K562 (cell line): Measurements from ENCODE around the gene C2CD2. TPM values are rescaled to one million over a fixed set of nuclear protein-coding genes. Genes with fewer than 3 reads are reported as not detected.
A peak's percentile ranks its signal among the peaks of the same experiment; 100 is the strongest.

ENCODE experiments used
- BRD4 ChIP-seq: fragments of 200-600 bp; sonication (generic); IDR thresholded peaks from 2 replicates; pipeline ENCODE4 v1.6.1; 2017; ENCODE audit warnings: inconsistent platforms
- DDX20 ChIP-seq: fragments of 450-650 bp; IDR thresholded peaks from 2 replicates; pipeline ENCODE4 v1.6.1; 2016; ENCODE audit warnings: missing genetic modification characterization, low read depth, mild to moderate bottlenecking, missing compliant biosample characterization, moderate library complexity
- ELF2 ChIP-seq: fragments of 250-450 bp; sonication (Bioruptor Pico); IDR thresholded peaks from 2 replicates; pipeline ENCODE4 v1.5.0; 2021; ENCODE audit warnings: mild to moderate bottlenecking
- ELF4 ChIP-seq: fragments of 450-650 bp; formaldehyde crosslinking; IDR thresholded peaks from 2 replicates; pipeline ENCODE4 v1.4.0; 2022; ENCODE audit warnings: missing genetic modification characterization
- EWSR1 ChIP-seq: fragments of 450-650 bp; IDR thresholded peaks from 2 replicates; pipeline ENCODE4 v1.6.1; 2018; ENCODE audit warnings: borderline replicate concordance, mild to moderate bottlenecking, low read depth, moderate library complexity; ENCODE audit not compliant: partially characterized antibody
- FUS ChIP-seq: fragments of 200-400 bp; formaldehyde crosslinking; optimal IDR thresholded peaks from 2 replicates; pipeline ENCODE3; 2017; ENCODE audit warnings: low read depth, low read length
- IFI16 ChIP-seq: fragments of 250-450 bp; sonication (Bioruptor Pico); IDR thresholded peaks from 2 replicates; pipeline ENCODE4 v2.1.2; 2022; ENCODE audit warnings: mild to moderate bottlenecking, inconsistent platforms
- ILK ChIP-seq: fragments of 450-650 bp; IDR thresholded peaks from 2 replicates; pipeline ENCODE4 v1.6.1; 2016; ENCODE audit warnings: missing genetic modification characterization, low read depth, mild to moderate bottlenecking, missing compliant biosample characterization, moderate library complexity, borderline replicate concordance
- LARP7 ChIP-seq: fragments of 450-650 bp; IDR thresholded peaks from 2 replicates; pipeline ENCODE4 v1.6.1; 2016
- MBD2 ChIP-seq: sonication (generic); IDR thresholded peaks from 2 replicates; pipeline ENCODE4 v1.6.1; 2016; ENCODE audit warnings: low read depth, borderline replicate concordance
- NUFIP1 ChIP-seq: fragments of 450-650 bp; IDR thresholded peaks from 2 replicates; pipeline ENCODE4 v1.6.1; 2018; ENCODE audit not compliant: partially characterized antibody
- SIN3A ChIP-seq, 2 experiments: fragments of 150-350 bp in 1 of 2; IDR thresholded peaks; 2 replicates each; pipeline ENCODE4 v1.6.1; 2011 to 2016; ENCODE audit warnings: borderline replicate concordance in 2 of 2, low read depth in 2 of 2, low read length in 2 of 2, mild to moderate bottlenecking in 2 of 2, moderate library complexity in 2 of 2; ENCODE audit not compliant: control insufficient read depth in 1 of 2
- SRSF7 ChIP-seq: fragments of 200-400 bp; formaldehyde crosslinking; optimal IDR thresholded peaks from 2 replicates; pipeline ENCODE3; 2017; ENCODE audit warnings: mild to moderate bottlenecking, low read depth, low read length
- ZNF174 ChIP-seq: fragments of 250-450 bp; sonication (Bioruptor Pico); IDR thresholded peaks from 2 replicates; pipeline ENCODE4 v1.4.0; 2020; ENCODE audit warnings: mild to moderate bottlenecking
- ZNF217 ChIP-seq: sonication (generic); formaldehyde crosslinking; IDR thresholded peaks from 2 replicates; pipeline ENCODE4 v1.8.0; 2022; ENCODE audit warnings: mild to moderate bottlenecking, missing genetic modification reagents
- ZNF224 ChIP-seq: sonication (generic); formaldehyde crosslinking; IDR thresholded peaks from 2 replicates; pipeline ENCODE4 v1.8.0; 2022; ENCODE audit warnings: mild to moderate bottlenecking, missing genetic modification reagents
- ZNF3 ChIP-seq: fragments of 250-450 bp; sonication (Bioruptor Pico); IDR thresholded peaks from 2 replicates; pipeline ENCODE4 v1.5.0; 2021; ENCODE audit warnings: mild to moderate bottlenecking, moderate library complexity
- ZNF561 ChIP-seq: fragments of 450-650 bp; formaldehyde crosslinking; conservative IDR thresholded peaks from 2 replicates; pipeline ENCODE4 v1.4.0; 2020; ENCODE audit warnings: mild to moderate bottlenecking, moderate library complexity
- ZNF589 ChIP-seq: fragments of 200-800 bp; sonication (Bioruptor generic); IDR thresholded peaks from 2 replicates; pipeline ENCODE4 v1.6.1; 2016; ENCODE audit warnings: low read depth, missing genetic modification characterization, missing compliant biosample characterization
- polyA plus RNA-seq, 8 experiments: library from polyadenylated mRNA; depleted of rRNA in 4 of 8; stranded (reverse) in 5 of 8; unstranded in 3 of 8; fragments of >200 nt; fragmentation: Nextera tagmentation in 2 of 8; fragmentation: Illumina TruSeq in 1 of 8; extraction: Ambion mirVana in 2 of 8; extraction: Trizol in 1 of 8; gene quantifications; 2 replicates each; pipeline versions ENCODE4 v1.2.1 to v1.2.3, GENCODE V29; 2011 to 2014; ENCODE audit warnings: inconsistent platforms in 1 of 8, missing spikeins in 1 of 8
- total RNA-seq, 7 experiments: library from RNA; depleted of rRNA in 6 of 7; stranded (reverse); fragments of >200 nt in 6 of 7; fragmentation: Illumina TruSeq in 2 of 7; extraction: Trizol in 2 of 7; gene quantifications; 2 replicates each; pipeline versions ENCODE4 v1.2.1 to v1.2.3, GENCODE V29; 2011 to 2021; ENCODE audit warnings: low replicate concordance in 1 of 7
- TF ChIP-seq, protein P1 (sequence below): fragments of 250-450 bp; sonication (Bioruptor Pico); IDR thresholded peaks from 2 replicates; pipeline ENCODE4 v1.5.0; 2020; ENCODE audit warnings: mild to moderate bottlenecking, borderline replicate concordance
- TF ChIP-seq, protein P2 (sequence below): sonication (generic); formaldehyde crosslinking; IDR thresholded peaks from 2 replicates; pipeline ENCODE4 v1.8.1; 2023; ENCODE audit warnings: mild to moderate bottlenecking, missing genetic modification reagents
- TF ChIP-seq, protein P3 (sequence below): fragments of 450-650 bp; IDR thresholded peaks from one replicate; pipeline ENCODE4 v1.6.1; 2018; ENCODE audit warnings: mild to moderate bottlenecking, moderate library complexity; ENCODE audit not compliant: partially characterized antibody

Gene C2CD2
- total and polyA plus RNA-seq, 9 of the 15 experiments (the other 6 are each of a cell fraction or from before 2014, with no cell fraction given), result 1.3 to 21.6 (median 12.1) TPM

DNA sequence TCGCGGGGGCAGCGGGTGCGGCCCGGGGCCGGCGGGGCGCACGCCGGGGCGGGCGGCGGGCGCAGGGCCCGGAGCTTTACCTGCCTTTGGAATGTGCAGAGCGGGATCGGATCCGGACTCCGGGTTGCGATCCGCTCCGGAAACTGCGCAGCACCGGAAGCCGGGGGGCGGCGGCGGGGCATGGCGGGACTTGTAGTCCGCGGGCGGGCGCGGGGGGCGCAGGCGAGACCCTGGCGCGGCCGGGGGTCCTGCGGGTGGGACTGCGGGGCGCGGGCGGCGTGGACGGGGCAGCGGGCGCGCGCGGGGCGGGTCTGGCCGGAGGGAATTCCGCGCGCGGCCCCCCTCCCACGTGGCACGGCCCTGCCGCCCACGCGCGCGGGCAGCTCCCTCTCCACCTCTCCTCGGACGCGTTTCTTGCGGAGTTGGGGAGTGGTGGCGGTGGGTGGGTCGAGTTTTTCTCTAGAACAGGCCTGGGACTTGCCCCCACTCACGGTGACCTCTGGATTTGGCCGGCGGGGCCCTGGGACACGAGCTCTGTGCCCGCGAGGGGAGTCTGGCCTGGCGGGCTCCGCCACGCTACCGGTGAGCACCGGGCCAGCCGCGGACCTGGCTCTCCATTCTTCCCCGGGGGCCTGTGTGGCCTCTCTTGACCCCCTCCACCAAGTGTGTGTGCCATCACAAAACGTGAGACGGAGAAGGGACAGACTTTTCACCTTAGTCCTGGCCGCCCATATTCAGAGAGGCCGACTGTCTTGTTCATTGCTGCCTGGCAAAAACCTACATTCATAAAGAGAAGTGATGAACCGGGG, 74.4 kb downstream of the C2CD2 start, which contains the start of gene PRDM15 (continued):
- TF ChIP-seq, protein P1, sequence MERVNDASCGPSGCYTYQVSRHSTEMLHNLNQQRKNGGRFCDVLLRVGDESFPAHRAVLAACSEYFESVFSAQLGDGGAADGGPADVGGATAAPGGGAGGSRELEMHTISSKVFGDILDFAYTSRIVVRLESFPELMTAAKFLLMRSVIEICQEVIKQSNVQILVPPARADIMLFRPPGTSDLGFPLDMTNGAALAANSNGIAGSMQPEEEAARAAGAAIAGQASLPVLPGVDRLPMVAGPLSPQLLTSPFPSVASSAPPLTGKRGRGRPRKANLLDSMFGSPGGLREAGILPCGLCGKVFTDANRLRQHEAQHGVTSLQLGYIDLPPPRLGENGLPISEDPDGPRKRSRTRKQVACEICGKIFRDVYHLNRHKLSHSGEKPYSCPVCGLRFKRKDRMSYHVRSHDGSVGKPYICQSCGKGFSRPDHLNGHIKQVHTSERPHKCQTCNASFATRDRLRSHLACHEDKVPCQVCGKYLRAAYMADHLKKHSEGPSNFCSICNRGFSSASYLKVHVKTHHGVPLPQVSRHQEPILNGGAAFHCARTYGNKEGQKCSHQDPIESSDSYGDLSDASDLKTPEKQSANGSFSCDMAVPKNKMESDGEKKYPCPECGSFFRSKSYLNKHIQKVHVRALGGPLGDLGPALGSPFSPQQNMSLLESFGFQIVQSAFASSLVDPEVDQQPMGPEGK (CRISPR knock-in tag), result no peak
- TF ChIP-seq IFI16 (CRISPR knock-in tag), result no peak
- TF ChIP-seq DDX20 (tag), result no peak
- no peak for TF ChIP-seq ILK
- TF ChIP-seq EWSR1, result no peak
- TF ChIP-seq ZNF561 (CRISPR knock-in tag), result no peak
- TF ChIP-seq SIN3A (IDR thresholded peaks at IDR 0.05; ENCODE audit: borderline replicate concordance in 2 of 2, control insufficient read depth in 1 of 2, low read depth in 2 of 2, low read length in 2 of 2), result peak; percentile 42 to 76; a peak in 2 of 4 replicates
- no peak for TF ChIP-seq ZNF3
- TF ChIP-seq ELF4 (CRISPR knock-in tag), result no peak
- TF ChIP-seq BRD4, result peak; percentile 98
- TF ChIP-seq, protein P2, sequence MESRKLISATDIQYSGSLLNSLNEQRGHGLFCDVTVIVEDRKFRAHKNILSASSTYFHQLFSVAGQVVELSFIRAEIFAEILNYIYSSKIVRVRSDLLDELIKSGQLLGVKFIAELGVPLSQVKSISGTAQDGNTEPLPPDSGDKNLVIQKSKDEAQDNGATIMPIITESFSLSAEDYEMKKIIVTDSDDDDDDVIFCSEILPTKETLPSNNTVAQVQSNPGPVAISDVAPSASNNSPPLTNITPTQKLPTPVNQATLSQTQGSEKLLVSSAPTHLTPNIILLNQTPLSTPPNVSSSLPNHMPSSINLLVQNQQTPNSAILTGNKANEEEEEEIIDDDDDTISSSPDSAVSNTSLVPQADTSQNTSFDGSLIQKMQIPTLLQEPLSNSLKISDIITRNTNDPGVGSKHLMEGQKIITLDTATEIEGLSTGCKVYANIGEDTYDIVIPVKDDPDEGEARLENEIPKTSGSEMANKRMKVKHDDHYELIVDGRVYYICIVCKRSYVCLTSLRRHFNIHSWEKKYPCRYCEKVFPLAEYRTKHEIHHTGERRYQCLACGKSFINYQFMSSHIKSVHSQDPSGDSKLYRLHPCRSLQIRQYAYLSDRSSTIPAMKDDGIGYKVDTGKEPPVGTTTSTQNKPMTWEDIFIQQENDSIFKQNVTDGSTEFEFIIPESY, result no peak
- no peak for TF ChIP-seq SRSF7
- TF ChIP-seq ELF2 (CRISPR knock-in tag), result 0 out of 2 replicates have a peak, but pooled peaks have one; percentile 40
- no peak for TF ChIP-seq NUFIP1
- TF ChIP-seq MBD2, result no peak; the same call in 1 of the 2 replicates
- no peak for TF ChIP-seq ZNF224
- no peak for TF ChIP-seq FUS
- no peak for TF ChIP-seq ZNF174 (CRISPR knock-in tag)
- TF ChIP-seq ZNF589 (CRISPR knock-in tag), result peak; percentile 74; the same call in 1 of the 2 replicates
- TF ChIP-seq, protein P3, sequence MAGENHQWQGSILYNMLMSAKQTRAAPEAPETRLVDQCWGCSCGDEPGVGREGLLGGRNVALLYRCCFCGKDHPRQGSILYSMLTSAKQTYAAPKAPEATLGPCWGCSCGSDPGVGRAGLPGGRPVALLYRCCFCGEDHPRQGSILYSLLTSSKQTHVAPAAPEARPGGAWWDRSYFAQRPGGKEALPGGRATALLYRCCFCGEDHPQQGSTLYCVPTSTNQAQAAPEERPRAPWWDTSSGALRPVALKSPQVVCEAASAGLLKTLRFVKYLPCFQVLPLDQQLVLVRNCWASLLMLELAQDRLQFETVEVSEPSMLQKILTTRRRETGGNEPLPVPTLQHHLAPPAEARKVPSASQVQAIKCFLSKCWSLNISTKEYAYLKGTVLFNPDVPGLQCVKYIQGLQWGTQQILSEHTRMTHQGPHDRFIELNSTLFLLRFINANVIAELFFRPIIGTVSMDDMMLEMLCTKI, result no peak
- TF ChIP-seq ZNF217 (CRISPR knock-in tag), result no peak
- no peak for TF ChIP-seq LARP7
